ENCODE results near the gene SPCS3.
"Not testable (repeated sequence)": the region's sequence is repeated elsewhere in the genome, so short reads cannot be mapped to it uniquely, and the experiment has no call there.

The SPCS3 gene

GRCh38 chr4:176319704-176320339 lies at the start of gene SPCS3:
SPCS3 (plus strand) TSS chr4:176319966; CDS start chr4:176320077, 111 bp downstream.
- in situ Hi-C loops (cut with MboI; ENCODE audit: low sequenced_read_pairs): no loop called here

GRCh38 chr4:176270669-176271068 lies 49.1 kb upstream of the SPCS3 start:
- in situ Hi-C loops (cut with MboI; ENCODE audit: low sequenced_read_pairs): no loop called here

GRCh38 chr4:176271749-176272148 lies 48.0 kb upstream of the SPCS3 start:
- in situ Hi-C loops (cut with MboI; ENCODE audit: low sequenced_read_pairs): no loop called here

- in situ Hi-C loops (cut with MboI; ENCODE audit: low sequenced_read_pairs): no loop called here
Measured at GRCh38 chr4:176272799-176273198, 47.0 kb upstream of the SPCS3 start.

- in situ Hi-C loops (cut with MboI; ENCODE audit: low sequenced_read_pairs): no loop called here
Measured at GRCh38 chr4:176273736-176274135, 46.0 kb upstream of the SPCS3 start.

- in situ Hi-C loops (cut with MboI; ENCODE audit: low sequenced_read_pairs): no loop called here
Measured at GRCh38 chr4:176274441-176274840, 45.3 kb upstream of the SPCS3 start.

- in situ Hi-C loops (cut with MboI; ENCODE audit: low sequenced_read_pairs): no loop called here
Measured at GRCh38 chr4:176276710-176277109, 43.1 kb upstream of the SPCS3 start.

- in situ Hi-C loops (cut with MboI; ENCODE audit: low sequenced_read_pairs): no loop called here
Measured at GRCh38 chr4:176277162-176277904, 42.4 kb upstream of the SPCS3 start.

GRCh38 chr4:176279560-176279959 lies 40.2 kb upstream of the SPCS3 start:
- in situ Hi-C loops (cut with MboI; ENCODE audit: low sequenced_read_pairs): not testable (repeated sequence)

- in situ Hi-C loops (cut with MboI; ENCODE audit: low sequenced_read_pairs): no loop called here
Measured at GRCh38 chr4:176286728-176287127, 33.0 kb upstream of the SPCS3 start.

- in situ Hi-C loops (cut with MboI; ENCODE audit: low sequenced_read_pairs): no loop called here
Measured at GRCh38 chr4:176287546-176287945, 32.2 kb upstream of the SPCS3 start.

- in situ Hi-C loops (cut with MboI; ENCODE audit: low sequenced_read_pairs): no loop called here
Measured at GRCh38 chr4:176288020-176288419, 31.7 kb upstream of the SPCS3 start.

GRCh38 chr4:176289561-176289960 lies 30.2 kb upstream of the SPCS3 start:
- in situ Hi-C loops (cut with MboI; ENCODE audit: low sequenced_read_pairs): no loop called here

GRCh38 chr4:176290520-176290919 lies 29.2 kb upstream of the SPCS3 start:
- in situ Hi-C loops (cut with MboI; ENCODE audit: low sequenced_read_pairs): no loop called here

- in situ Hi-C loops (cut with MboI; ENCODE audit: low sequenced_read_pairs): no loop called here
Measured at GRCh38 chr4:176291748-176292147, 28.0 kb upstream of the SPCS3 start.

- in situ Hi-C loops (cut with MboI; ENCODE audit: low sequenced_read_pairs): no loop called here
Measured at GRCh38 chr4:176292920-176293319, 26.8 kb upstream of the SPCS3 start.

GRCh38 chr4:176293660-176294059 lies 26.1 kb upstream of the SPCS3 start:
- in situ Hi-C loops (cut with MboI; ENCODE audit: low sequenced_read_pairs): no loop called here

- in situ Hi-C loops (cut with MboI; ENCODE audit: low sequenced_read_pairs): not testable (repeated sequence)
Measured at GRCh38 chr4:176295907-176296306, 23.9 kb upstream of the SPCS3 start.

GRCh38 chr4:176298664-176299063 lies 21.1 kb upstream of the SPCS3 start:
- in situ Hi-C loops (cut with MboI; ENCODE audit: low sequenced_read_pairs): no loop called here

GRCh38 chr4:176300036-176300435 lies 19.7 kb upstream of the SPCS3 start:
- in situ Hi-C loops (cut with MboI; ENCODE audit: low sequenced_read_pairs): no loop called here

- in situ Hi-C loops (cut with MboI; ENCODE audit: low sequenced_read_pairs): no loop called here
Measured at GRCh38 chr4:176300565-176300964, 19.2 kb upstream of the SPCS3 start.
